ENCODE measurements around the gene CD3E.
A peak's percentile ranks its signal among the peaks of the same experiment; 100 is the strongest.

Gene CD3E

DNA sequence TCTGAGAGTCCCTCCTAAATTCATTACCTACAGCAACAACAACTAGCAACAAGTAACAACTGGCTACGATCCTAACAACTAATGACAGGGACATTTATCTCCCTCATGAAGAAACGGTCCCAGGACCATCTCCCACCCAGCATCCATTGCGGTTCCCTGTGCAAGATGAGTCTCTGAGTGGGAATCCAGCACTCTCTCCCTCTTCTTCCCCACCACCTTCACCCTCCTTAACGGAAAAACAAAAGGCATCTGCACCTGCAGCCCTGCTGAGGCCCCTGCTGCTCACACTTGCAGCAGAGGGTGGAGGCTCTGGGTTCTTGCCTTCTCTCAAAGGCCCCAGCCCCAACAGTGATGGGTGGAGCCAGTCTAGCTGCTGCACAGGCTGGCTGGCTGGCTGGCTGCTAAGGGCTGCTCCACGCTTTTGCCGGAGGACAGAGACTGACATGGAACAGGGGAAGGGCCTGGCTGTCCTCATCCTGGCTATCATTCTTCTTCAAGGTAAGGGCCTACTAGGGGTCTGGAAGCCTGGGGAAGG lies 39.5 kb downstream of the CD3E start, which contains the start of gene CD3G:
Gene CD3G (plus strand): TSS at position 364 of the 535 bp plus-strand sequence. CDS start 80 bp downstream, at position 444.
- Histone ChIP-seq H3K36me3 (ENCODE audit: control insufficient read depth in 4 of 4, insufficient read depth in 4 of 4, low read length in 3 of 4) (no peaks in the 10 kb centered on the region), H3K27ac (ENCODE audit: insufficient read depth in 1 of 2, low read depth in 1 of 2, low read length in 2 of 2, poor library complexity in 1 of 2, severe bottlenecking in 2 of 2) (no peak within 1 kb of the TSS), H3K9me3 (ENCODE audit: control extremely low read depth in 1 of 5, control insufficient read depth in 4 of 5, insufficient read depth in 2 of 5, low read depth in 1 of 5, low read length in 4 of 5) (no peaks in the 10 kb centered on the region), H3K27me3 (replicated peaks in 2 of 5; ENCODE audit: control insufficient read depth in 4 of 5, insufficient read depth in 5 of 5, low read length in 4 of 5) (no peaks in the 10 kb centered on the region), H3K4me1 (ENCODE audit: control extremely low read depth in 1 of 4, control insufficient read depth in 4 of 4, insufficient read depth in 4 of 4, low read length in 3 of 4) (peaks cover 0 to under 1% (median 0%) of the 10 kb centered on the region in 4 experiments), H3K4me3 (ENCODE audit: control insufficient read depth in 1 of 7, extremely low read depth in 1 of 7, insufficient read depth in 4 of 7, low read depth in 2 of 7, low read length in 6 of 7) (no peak within 1 kb of the TSS)
- POLR2A ChIA-PET = interaction anchor here (0.7 kb wide), 1 partner anchor 665 kb away, joined by 3 read pairs; no protein-coding TSS in a partner anchor
- 95% methylated on average over 5 of the region's 6 CpGs for WGBS (ENCODE audit: insufficient coverage)
- CTCF ChIA-PET = no interaction called here
- DNase-seq = no peak

DNA sequence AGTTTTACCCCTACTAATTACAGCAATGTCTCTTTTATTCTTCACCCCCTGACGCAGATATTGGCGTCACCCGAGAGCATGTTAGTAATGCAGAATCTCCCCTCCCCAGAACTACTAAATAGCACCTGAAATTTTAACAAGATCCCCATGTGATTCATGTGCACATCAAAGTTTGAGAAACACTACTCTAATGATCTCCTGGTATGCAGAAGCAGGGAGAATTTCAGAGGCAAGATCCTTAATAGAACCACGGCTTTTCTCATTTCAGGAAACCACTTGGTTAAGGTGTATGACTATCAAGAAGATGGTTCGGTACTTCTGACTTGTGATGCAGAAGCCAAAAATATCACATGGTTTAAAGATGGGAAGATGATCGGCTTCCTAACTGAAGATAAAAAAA lies 44.9 kb downstream of the CD3E start:
- H3K4me3 ChIP-seq (ENCODE audit: control insufficient read depth in 1 of 7, extremely low read depth in 1 of 7, insufficient read depth in 4 of 7, low read depth in 2 of 7, low read length in 6 of 7) = no peak overlapping the region
- no peak overlapping the region for H3K27ac ChIP-seq (ENCODE audit: insufficient read depth in 1 of 2, low read depth in 1 of 2, low read length in 2 of 2, poor library complexity in 1 of 2, severe bottlenecking in 2 of 2)
- POLR2A ChIA-PET = no interaction called here
- no peaks in the 10 kb centered on the region for H3K4me1 ChIP-seq (ENCODE audit: control extremely low read depth in 1 of 4, control insufficient read depth in 4 of 4, insufficient read depth in 4 of 4, low read length in 3 of 4)
- no peak for DNase-seq
- peaks cover 0 to 2% (median 0%) of the 10 kb centered on the region in 5 experiments for H3K27me3 ChIP-seq (replicated peaks in 2 of 5; ENCODE audit: control insufficient read depth in 4 of 5, insufficient read depth in 5 of 5, low read length in 4 of 5)
- 89% methylated on average over 6 of the region's 6 CpGs for WGBS (ENCODE audit: insufficient coverage)
- no peaks in the 10 kb centered on the region for H3K9me3 ChIP-seq (ENCODE audit: control extremely low read depth in 1 of 5, control insufficient read depth in 4 of 5, insufficient read depth in 2 of 5, low read depth in 1 of 5, low read length in 4 of 5)
- H3K36me3 ChIP-seq (ENCODE audit: control insufficient read depth in 4 of 4, insufficient read depth in 4 of 4, low read length in 3 of 4) = no peaks in the 10 kb centered on the region
- CTCF ChIA-PET = interaction anchor here (1.2 to 3.3 kb wide), 3 partner anchors 43 to 169 kb away, joined by 3 to 14 read pairs (median 3); no protein-coding TSS in a partner anchor

GRCh38 chr11:118353084-118353710 lies 48.7 kb downstream of the CD3E start:
- Histone ChIP-seq H3K4me3 (ENCODE audit: control insufficient read depth in 1 of 7, extremely low read depth in 1 of 7, insufficient read depth in 4 of 7, low read depth in 2 of 7, low read length in 6 of 7) (no peak overlapping the region), H3K27me3 (replicated peaks in 2 of 5; ENCODE audit: control insufficient read depth in 4 of 5, insufficient read depth in 5 of 5, low read length in 4 of 5) (peaks cover 0 to 2% (median 0%) of the 10 kb centered on the region in 5 experiments), H3K4me1 (ENCODE audit: control extremely low read depth in 1 of 4, control insufficient read depth in 4 of 4, insufficient read depth in 4 of 4, low read length in 3 of 4) (no peaks in the 10 kb centered on the region), H3K36me3 (ENCODE audit: control insufficient read depth in 4 of 4, insufficient read depth in 4 of 4, low read length in 3 of 4) (no peaks in the 10 kb centered on the region), H3K9me3 (ENCODE audit: control extremely low read depth in 1 of 5, control insufficient read depth in 4 of 5, insufficient read depth in 2 of 5, low read depth in 1 of 5, low read length in 4 of 5) (no peaks in the 10 kb centered on the region), H3K27ac (ENCODE audit: insufficient read depth in 1 of 2, low read depth in 1 of 2, low read length in 2 of 2, poor library complexity in 1 of 2, severe bottlenecking in 2 of 2) (no peak overlapping the region)
- ChIA-PET CTCF (interaction anchor here (0.8 to 4.2 kb wide), 11 partner anchors 10 to 158 kb away, joined by 3 to 22 read pairs (median 4); partner anchors contain the start of gene CD3E), POLR2A (interaction anchor here (0.6 kb wide), 1 partner anchor 12 kb away, joined by 4 read pairs; no protein-coding TSS in a partner anchor)
- DNase-seq = peak; percentile 41 to 72 (median 59)
- WGBS (ENCODE audit: insufficient coverage) = 20% methylated on average over 1 of the region's 6 CpGs

GRCh38 chr11:118358071-118358470 lies 53.5 kb downstream of the CD3E start:
- Histone ChIP-seq H3K4me3 (ENCODE audit: control insufficient read depth in 1 of 7, extremely low read depth in 1 of 7, insufficient read depth in 4 of 7, low read depth in 2 of 7, low read length in 6 of 7) (no peak overlapping the region), H3K27ac (ENCODE audit: insufficient read depth in 1 of 2, low read depth in 1 of 2, low read length in 2 of 2, poor library complexity in 1 of 2, severe bottlenecking in 2 of 2) (no peak overlapping the region), H3K9me3 (ENCODE audit: control extremely low read depth in 1 of 5, control insufficient read depth in 4 of 5, insufficient read depth in 2 of 5, low read depth in 1 of 5, low read length in 4 of 5) (no peaks in the 10 kb centered on the region), H3K4me1 (ENCODE audit: control extremely low read depth in 1 of 4, control insufficient read depth in 4 of 4, insufficient read depth in 4 of 4, low read length in 3 of 4) (peaks cover 5 to 15% (median 14%) of the 10 kb centered on the region in 4 experiments), H3K27me3 (replicated peaks in 2 of 5; ENCODE audit: control insufficient read depth in 4 of 5, insufficient read depth in 5 of 5, low read length in 4 of 5) (no peaks in the 10 kb centered on the region), H3K36me3 (ENCODE audit: control insufficient read depth in 4 of 4, insufficient read depth in 4 of 4, low read length in 3 of 4) (no peaks in the 10 kb centered on the region)
- ChIA-PET CTCF (interaction anchor here (1.1 to 1.9 kb wide), 2 partner anchors 62 to 160 kb away, joined by 5 to 8 read pairs; no protein-coding TSS in a partner anchor), POLR2A (no interaction called here)
- DNase-seq = no peak
- WGBS (ENCODE audit: insufficient coverage) = no CpG with 5 or more reads among the region's 3 CpGs

DNA sequence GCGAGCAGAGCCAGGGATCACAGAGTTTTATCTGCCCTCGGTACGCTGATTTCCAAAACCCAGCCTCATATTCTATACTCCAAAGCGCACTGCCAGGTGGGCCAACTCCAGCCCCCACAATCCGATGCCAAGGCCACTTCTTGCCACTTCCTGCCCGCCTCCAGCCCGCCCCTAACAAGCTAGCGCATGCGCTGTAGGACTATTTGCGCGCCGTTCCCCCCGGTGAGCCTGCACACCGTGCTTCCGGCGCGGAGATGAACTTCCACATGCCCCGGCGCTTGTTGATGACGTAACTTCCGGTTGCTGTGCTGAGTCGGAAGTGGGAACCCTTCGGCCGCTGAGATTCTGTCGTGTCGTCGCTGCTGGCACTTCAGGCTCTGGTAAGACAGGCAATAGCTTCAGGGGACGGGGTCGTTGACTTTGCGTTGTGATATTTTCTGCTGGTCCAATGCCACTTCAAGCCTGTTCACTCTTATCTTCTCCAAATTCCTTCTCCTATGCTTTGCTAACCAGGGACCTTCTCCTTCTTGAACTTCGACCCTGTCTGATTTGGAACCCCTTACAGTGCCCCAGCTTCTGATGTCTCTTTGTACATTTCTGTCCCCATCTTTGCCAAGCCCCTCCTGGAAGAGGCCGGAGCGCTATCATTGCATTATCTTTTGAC lies 54.9 kb downstream of the CD3E start, which contains the start of gene UBE4A:
Gene UBE4A (plus strand): TSS at position 306 of the 664 bp plus-strand sequence. CDS start 5,481 bp downstream, outside the sequence.
- POLR2A ChIA-PET = no interaction called here
- Histone ChIP-seq H3K36me3 (ENCODE audit: control insufficient read depth in 4 of 4, insufficient read depth in 4 of 4, low read length in 3 of 4) (peaks cover 0 to 4% (median under 1%) of the 10 kb centered on the region in 4 experiments), H3K4me1 (ENCODE audit: control extremely low read depth in 1 of 4, control insufficient read depth in 4 of 4, insufficient read depth in 4 of 4, low read length in 3 of 4) (peaks cover 5 to 15% (median 14%) of the 10 kb centered on the region in 4 experiments), H3K27me3 (replicated peaks in 2 of 5; ENCODE audit: control insufficient read depth in 4 of 5, insufficient read depth in 5 of 5, low read length in 4 of 5) (no peaks in the 10 kb centered on the region), H3K27ac (ENCODE audit: insufficient read depth in 1 of 2, low read depth in 1 of 2, low read length in 2 of 2, poor library complexity in 1 of 2, severe bottlenecking in 2 of 2) (peak within 1 kb of the TSS; percentile 71 to 84), H3K9me3 (ENCODE audit: control extremely low read depth in 1 of 5, control insufficient read depth in 4 of 5, insufficient read depth in 2 of 5, low read depth in 1 of 5, low read length in 4 of 5) (no peaks in the 10 kb centered on the region), H3K4me3 (ENCODE audit: control insufficient read depth in 1 of 7, extremely low read depth in 1 of 7, insufficient read depth in 4 of 7, low read depth in 2 of 7, low read length in 6 of 7) (peak within 1 kb of the TSS; percentile 60 to 100 (median 97))
- peak; percentile 96 to 98 (median 96) for DNase-seq
- WGBS (ENCODE audit: insufficient coverage) = 7% methylated on average over 31 of the region's 33 CpGs
- CTCF ChIA-PET = interaction anchor here (1.2 to 1.5 kb wide), 2 partner anchors 69 to 161 kb away, joined by 3 to 8 read pairs; no protein-coding TSS in a partner anchor

DNA sequence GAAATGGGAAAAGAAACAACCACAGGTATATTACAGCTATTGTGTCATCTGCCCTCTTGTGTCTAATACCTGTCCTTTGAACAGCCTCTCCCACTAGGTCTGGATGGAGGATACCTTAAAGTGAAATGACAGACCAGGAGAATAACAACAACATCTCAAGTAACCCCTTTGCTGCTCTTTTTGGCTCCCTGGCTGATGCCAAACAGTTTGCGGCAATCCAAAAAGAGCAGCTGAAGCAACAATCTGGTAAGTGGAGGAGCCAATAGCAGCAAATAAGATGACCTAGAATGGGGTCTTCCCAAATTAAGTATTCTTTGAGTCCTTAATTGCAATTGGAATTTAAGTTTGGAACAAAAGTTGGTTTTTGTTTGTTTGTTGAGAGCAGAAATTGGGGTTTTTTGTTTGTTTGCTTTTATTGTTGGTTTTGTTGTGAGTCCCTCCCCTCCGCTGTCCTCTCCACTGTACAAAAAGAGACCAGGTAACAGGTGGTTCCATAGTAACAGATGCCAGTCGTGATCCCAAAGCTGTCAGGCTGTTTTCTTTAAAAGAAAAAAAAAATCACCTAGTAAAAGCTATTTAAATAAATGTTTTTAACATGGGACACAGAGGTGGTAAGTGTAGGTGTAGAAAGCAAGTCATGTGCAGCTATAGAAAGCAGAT lies 60.6 kb downstream of the CD3E start:
- 100% methylated on average over 1 of the region's 3 CpGs for WGBS (ENCODE audit: insufficient coverage)
- no peak for DNase-seq
- no peaks in the 10 kb centered on the region for H3K27me3 ChIP-seq (replicated peaks in 2 of 5; ENCODE audit: control insufficient read depth in 4 of 5, insufficient read depth in 5 of 5, low read length in 4 of 5)
- peak overlapping the region in 1 of 2 experiments; percentile 1 for H3K27ac ChIP-seq (ENCODE audit: insufficient read depth in 1 of 2, low read depth in 1 of 2, low read length in 2 of 2, poor library complexity in 1 of 2, severe bottlenecking in 2 of 2)
- no peaks in the 10 kb centered on the region for H3K9me3 ChIP-seq (ENCODE audit: control extremely low read depth in 1 of 5, control insufficient read depth in 4 of 5, insufficient read depth in 2 of 5, low read depth in 1 of 5, low read length in 4 of 5)
- ChIA-PET CTCF (interaction anchor here (0.7 to 1.2 kb wide), 7 partner anchors 9 to 184 kb away, joined by 3 to 5 read pairs (median 3); no protein-coding TSS in a partner anchor), POLR2A (interaction anchor here (0.6 kb wide), 1 partner anchor 12 kb away, joined by 4 read pairs; no protein-coding TSS in a partner anchor)
- no peak overlapping the region for H3K4me3 ChIP-seq (ENCODE audit: control insufficient read depth in 1 of 7, extremely low read depth in 1 of 7, insufficient read depth in 4 of 7, low read depth in 2 of 7, low read length in 6 of 7)
- H3K36me3 ChIP-seq (ENCODE audit: control insufficient read depth in 4 of 4, insufficient read depth in 4 of 4, low read length in 3 of 4) = peaks cover 27 to 45% (median 35%) of the 10 kb centered on the region in 4 experiments
- peaks cover 2 to 9% (median 7%) of the 10 kb centered on the region in 4 experiments for H3K4me1 ChIP-seq (ENCODE audit: control extremely low read depth in 1 of 4, control insufficient read depth in 4 of 4, insufficient read depth in 4 of 4, low read length in 3 of 4)

Measured in common myeloid progenitor, CD34-positive (primary cell).